HepG2 (cell line): ENCODE results near the gene ENAH. TPM values are rescaled to one million over a fixed set of nuclear protein-coding genes. Genes with fewer than 3 reads are reported as not detected.
A peak's percentile ranks its signal among the peaks of the same experiment; 100 is the strongest.

ENCODE experiments used
- ATAC-seq: fragments of 200-7000 bp; cut with Tn5 transposase; 3 replicates; pipeline ENCODE4 v1.9.1; 2020; ENCODE audit warnings: mild to moderate bottlenecking, moderate library complexity
- BruUV-seq: library from RNA; stranded (reverse); fragments of 400-500 nt; replicated peaks from 2 replicates; lab custom pipeline; 2021; lab: Mats Ljungman, UMichigan
- CTCF ChIA-PET: fragments of 300-600 bp; formaldehyde crosslinking; extraction: SDS; loops from one replicate; lab custom pipeline; 2021; ENCODE audit warnings: low total read pairs, inconsistent platforms, low intra/inter-chr PET ratio; lab: Yijun Ruan, JAX
- POLR2A ChIA-PET: fragments of 350-600 bp; sonication (Branson Sonifier 250); formaldehyde crosslinking; loops from one replicate; lab custom pipeline; 2020; ENCODE audit warnings: antibody characterized with exemption, inconsistent platforms; lab: Yijun Ruan, JAX
- DNase-seq: peaks from one replicate; pipeline ENCODE4 v3.0.0-alpha.2; 2015; ENCODE audit warnings: low spot score
- FAIRE-seq: peaks from 3 replicates; lab custom pipeline; 2011; peaks lifted over from hg19 to GRCh38; lab: Jason Lieb, UNC
- H2AFZ ChIP-seq: one replicate; pipeline ENCODE4 v1.6.1; 2011; ENCODE audit warnings: low read length, inconsistent platforms
- H3K27ac ChIP-seq: fragments of 300-600 bp; 3 replicates; pipeline ENCODE4 v1.8.0; 2011; ENCODE audit warnings: mixed run types, mild to moderate bottlenecking, mixed read lengths, low read length, inconsistent platforms; ENCODE audit not compliant: insufficient read depth; ENCODE audit errors: extremely low read length
- H3K27me3 ChIP-seq, 2 experiments: fragments of 200-600 bp in 1 of 2; 2 replicates in 1 of 2; 3 replicates in 1 of 2; pipeline versions ENCODE4 v1.6.0 to v1.8.0; 2011; ENCODE audit warnings: low read length in 2 of 2, mild to moderate bottlenecking in 2 of 2, moderate library complexity in 2 of 2, inconsistent platforms in 1 of 2; ENCODE audit not compliant: insufficient read depth in 2 of 2, control insufficient read depth in 1 of 2
- H3K36me3 ChIP-seq, 2 experiments: fragments of 200-600 bp in 1 of 2; replicated peaks in 1 of 2; 2 replicates in 1 of 2; 3 replicates in 1 of 2; pipeline versions ENCODE4 v1.5.1 to v1.8.0; 2011; ENCODE audit warnings: low read length in 2 of 2, inconsistent platforms in 1 of 2; ENCODE audit not compliant: insufficient read depth in 2 of 2, control insufficient read depth in 1 of 2
- H3K4me1 ChIP-seq: 2 replicates; pipeline ENCODE4 v1.5.1; 2012; ENCODE audit warnings: low read length, inconsistent platforms; ENCODE audit not compliant: insufficient read depth
- H3K4me2 ChIP-seq: 2 replicates; pipeline ENCODE4 v1.6.0; 2011; ENCODE audit warnings: low read depth, low read length, inconsistent platforms
- H3K4me3 ChIP-seq, 3 experiments: fragments of 200-600 bp in 1 of 3; sonication (generic), shearing (Covaris generic) in 1 of 3; replicated peaks in 1 of 3; 2 replicates each; pipeline ENCODE4 v1.5.1; 2011 to 2016; ENCODE audit warnings: low read length in 3 of 3, inconsistent platforms in 2 of 3, low read depth in 2 of 3, mild to moderate bottlenecking in 2 of 3, control low read depth in 1 of 3, mixed read lengths in 1 of 3; ENCODE audit not compliant: insufficient read depth in 1 of 3
- H3K79me2 ChIP-seq: one replicate; pipeline ENCODE4 v1.6.1; 2011; ENCODE audit warnings: low read length, inconsistent platforms; ENCODE audit not compliant: insufficient read depth
- H3K9ac ChIP-seq: 2 replicates; pipeline ENCODE4 v1.6.0; 2011; ENCODE audit warnings: mild to moderate bottlenecking, low read depth, low read length, inconsistent platforms; ENCODE audit not compliant: insufficient read depth
- H3K9me3 ChIP-seq: 2 replicates; pipeline ENCODE4 v1.5.1; 2012; ENCODE audit warnings: mild to moderate bottlenecking, low read length
- H4K20me1 ChIP-seq: 2 replicates; pipeline ENCODE4 v1.6.0; 2011; ENCODE audit warnings: inconsistent platforms, mild to moderate bottlenecking, low read length, moderate library complexity; ENCODE audit not compliant: insufficient read depth
- HDAC6 ChIP-seq: fragments of 200-600 bp; sonication (generic); IDR thresholded peaks from 2 replicates; pipeline ENCODE4 v1.7.0; 2017; ENCODE audit warnings: mild to moderate bottlenecking, antibody characterized with exemption, low read length, low read depth
- RFXANK ChIP-seq: IDR thresholded peaks from 2 replicates; pipeline ENCODE4 v1.6.1; 2016
- STAG1 ChIP-seq: sonication (generic); formaldehyde crosslinking; IDR thresholded peaks from 2 replicates; pipeline ENCODE4 v1.4.0; 2020; ENCODE audit warnings: missing genetic modification reagents
- TEAD3 ChIP-seq: optimal IDR thresholded peaks from 2 replicates; pipeline ENCODE3; 2016; ENCODE audit warnings: borderline replicate concordance
- ZNF263 ChIP-seq: sonication (generic); formaldehyde crosslinking; IDR thresholded peaks from 2 replicates; pipeline ENCODE4 v1.4.0; 2020; ENCODE audit warnings: missing genetic modification reagents
- ZNF614 ChIP-seq: IDR thresholded peaks from 2 replicates; pipeline ENCODE4 v1.6.1; 2018; ENCODE audit warnings: missing biosample characterization, missing genetic modification reagents, inconsistent platforms, borderline replicate concordance
- WGBS: methylation state at CpG from one replicate; pipeline ENCODE4 v1.1.6; 2017; ENCODE audit warnings: low lambda C conversion rate; 5-methylcytosine and 5-hydroxymethylcytosine counted together
- in situ Hi-C: cut with HindIII; loops from 2 replicates; pipeline ENCODE4 v1.10.0; 2017; ENCODE audit warnings: low pct_unique_long_range_greater_than_20kb; ENCODE audit not compliant: extremely low pct_ligation_motif_present
- intact Hi-C: fragments of 100-400 bp; cut with micrococcal nuclease; formaldehyde crosslinking; loops from one replicate; pipeline ENCODE4 v1.10.0; 2022; ENCODE audit not compliant: unreplicated experiment
- polyA plus RNA-seq, 8 experiments: library from polyadenylated mRNA; depleted of rRNA in 3 of 8; stranded (reverse) in 7 of 8; unstranded in 1 of 8; fragments of >200 nt; fragmentation: Illumina TruSeq in 4 of 8; extraction: Trizol in 4 of 8; gene quantifications; 2 replicates each; pipeline versions ENCODE4 v1.2.1 to v1.2.3, GENCODE V29; 2011 to 2016; ENCODE audit warnings: low read depth in 4 of 8, missing spikeins in 1 of 8, mixed read lengths in 1 of 8; ENCODE audit not compliant: insufficient read depth in 1 of 8
- total RNA-seq, 5 experiments: library from RNA; depleted of rRNA; stranded (reverse); fragments of >200 nt; fragmentation: Illumina TruSeq; extraction: Trizol; gene quantifications; 2 replicates each; pipeline ENCODE4 v1.2.3, GENCODE V29; 2016; ENCODE audit warnings: low read depth in 1 of 5
- TF ChIP-seq, protein P1 (sequence below): sonication (generic); formaldehyde crosslinking; IDR thresholded peaks from 2 replicates; pipeline ENCODE4 v1.5.1; 2020; ENCODE audit warnings: mild to moderate bottlenecking, missing genetic modification reagents, moderate library complexity

Gene ENAH
- total and polyA plus RNA-seq, 2 of the 13 experiments (the other 11 are each of a cell fraction or from before 2014, with no cell fraction given), result 22.1 to 58.3 TPM

- no peaks in the 10 kb centered on the region for H4K20me1 ChIP-seq
- WGBS, result 15% methylated on average over 9 of the region's 15 CpGs
- peak; percentile 49 for ATAC-seq
- H3K4me3 ChIP-seq, result peak overlapping the region; percentile 36 to 56 (median 39); a peak in 5 of 6 replicates
- no peaks in the 10 kb centered on the region for H3K9me3 ChIP-seq
- H3K79me2 ChIP-seq, result no peaks in the 10 kb centered on the region
- BruUV-seq, result no TSS peak
- H3K4me1 ChIP-seq, result peaks cover 37% of the 10 kb centered on the region
- no peaks in the 10 kb centered on the region for H3K36me3 ChIP-seq
- H3K9ac ChIP-seq, result peak overlapping the region; percentile 16; the same call in 1 of the 2 replicates
- POLR2A ChIA-PET, result interaction anchor here (1.1 to 1.5 kb wide), 2 partner anchors 11 to 20 kb away, joined by 5 to 6 read pairs; no protein-coding TSS in a partner anchor
- TF ChIP-seq, protein P1, sequence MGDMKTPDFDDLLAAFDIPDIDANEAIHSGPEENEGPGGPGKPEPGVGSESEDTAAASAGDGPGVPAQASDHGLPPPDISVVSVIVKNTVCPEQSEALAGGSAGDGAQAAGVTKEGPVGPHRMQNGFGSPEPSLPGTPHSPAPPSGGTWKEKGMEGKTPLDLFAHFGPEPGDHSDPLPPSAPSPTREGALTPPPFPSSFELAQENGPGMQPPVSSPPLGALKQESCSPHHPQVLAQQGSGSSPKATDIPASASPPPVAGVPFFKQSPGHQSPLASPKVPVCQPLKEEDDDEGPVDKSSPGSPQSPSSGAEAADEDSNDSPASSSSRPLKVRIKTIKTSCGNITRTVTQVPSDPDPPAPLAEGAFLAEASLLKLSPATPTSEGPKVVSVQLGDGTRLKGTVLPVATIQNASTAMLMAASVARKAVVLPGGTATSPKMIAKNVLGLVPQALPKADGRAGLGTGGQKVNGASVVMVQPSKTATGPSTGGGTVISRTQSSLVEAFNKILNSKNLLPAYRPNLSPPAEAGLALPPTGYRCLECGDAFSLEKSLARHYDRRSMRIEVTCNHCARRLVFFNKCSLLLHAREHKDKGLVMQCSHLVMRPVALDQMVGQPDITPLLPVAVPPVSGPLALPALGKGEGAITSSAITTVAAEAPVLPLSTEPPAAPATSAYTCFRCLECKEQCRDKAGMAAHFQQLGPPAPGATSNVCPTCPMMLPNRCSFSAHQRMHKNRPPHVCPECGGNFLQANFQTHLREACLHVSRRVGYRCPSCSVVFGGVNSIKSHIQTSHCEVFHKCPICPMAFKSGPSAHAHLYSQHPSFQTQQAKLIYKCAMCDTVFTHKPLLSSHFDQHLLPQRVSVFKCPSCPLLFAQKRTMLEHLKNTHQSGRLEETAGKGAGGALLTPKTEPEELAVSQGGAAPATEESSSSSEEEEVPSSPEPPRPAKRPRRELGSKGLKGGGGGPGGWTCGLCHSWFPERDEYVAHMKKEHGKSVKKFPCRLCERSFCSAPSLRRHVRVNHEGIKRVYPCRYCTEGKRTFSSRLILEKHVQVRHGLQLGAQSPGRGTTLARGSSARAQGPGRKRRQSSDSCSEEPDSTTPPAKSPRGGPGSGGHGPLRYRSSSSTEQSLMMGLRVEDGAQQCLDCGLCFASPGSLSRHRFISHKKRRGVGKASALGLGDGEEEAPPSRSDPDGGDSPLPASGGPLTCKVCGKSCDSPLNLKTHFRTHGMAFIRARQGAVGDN (CRISPR knock-in tag), result peak; percentile 33
- TF ChIP-seq ZNF614 (no peak), HDAC6 (no peak), RFXANK (CRISPR knock-in tag) (no peak), TEAD3 (peak; percentile 26), ZNF263 (CRISPR knock-in tag) (peak; percentile 21; the same call in 1 of the 2 replicates), STAG1 (CRISPR knock-in tag) (no peak)
- in situ Hi-C loops (no loop called here), intact Hi-C loops (no loop called here)
- no peak overlapping the region for H3K27ac ChIP-seq
- CTCF ChIA-PET, result no interaction called here
- no peak overlapping the region for H2AFZ ChIP-seq
- H3K27me3 ChIP-seq, result peaks cover 3 to 35% of the 10 kb centered on the region in 2 experiments; a peak in 3 of 5 replicates
- peak; percentile 4 for FAIRE-seq
- H3K4me2 ChIP-seq, result peak overlapping the region; percentile 76
- DNase-seq, result no peak
Observed at GRCh38 chr1:225464851-225465792, 187.8 kb downstream of the ENAH start.
